GM21528 (cell line): Measurements from ENCODE around the gene RPL31.

Source experiments
- ATAC-seq: cut with Tn5 transposase; IDR thresholded peaks from one replicate; pipeline ENCODE4 v1.9.1; 2021; ENCODE audit warnings: mild to moderate bottlenecking, moderate library complexity; ENCODE audit not compliant: unreplicated experiment, low FRiP score

The RPL31 gene

GRCh38 chr2:101053117-101053516 is 51.0 kb downstream of the RPL31 start:
- ATAC-seq = no peak
